ENCODE data around the gene CLPSL2.
"Not testable (repeated sequence)": the region's sequence is repeated elsewhere in the genome, so short reads cannot be mapped to it uniquely, and the experiment has no call there.

The CLPSL2 gene

DNA sequence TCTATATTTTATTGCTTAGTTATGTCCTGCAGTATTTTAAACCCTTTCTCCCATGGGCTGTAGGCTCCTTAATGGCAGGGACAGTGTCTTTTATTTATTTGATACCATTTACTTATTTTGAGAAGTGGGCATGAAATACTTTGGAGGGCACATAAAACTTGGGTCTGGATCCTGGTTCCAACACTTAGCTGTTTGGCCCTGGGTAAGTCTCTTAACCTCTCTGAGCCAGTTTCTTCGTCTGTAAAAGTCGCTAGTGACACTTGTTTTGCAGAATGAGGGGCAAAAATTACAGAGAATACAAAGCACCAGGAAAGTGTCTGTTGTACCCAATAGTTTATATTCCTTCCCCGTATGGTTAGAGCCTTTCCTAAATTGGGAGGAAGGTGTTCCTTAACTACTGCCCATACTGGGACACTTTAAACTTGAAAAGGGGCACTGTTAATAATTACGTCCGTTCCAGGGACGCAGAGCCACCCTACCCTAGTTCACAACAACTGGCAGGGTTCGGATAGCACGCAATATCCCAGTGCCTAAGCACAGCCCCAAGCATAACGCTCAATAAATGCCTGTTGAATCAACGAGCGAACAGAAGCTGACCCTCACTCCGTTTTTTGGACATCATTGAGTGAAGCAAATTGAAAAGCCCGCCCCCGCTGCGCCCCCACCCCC is 45.5 kb upstream of the CLPSL2 start:
- no peak for DNase-seq (ENCODE audit: low read depth)
- TF ChIP-seq, protein P1, sequence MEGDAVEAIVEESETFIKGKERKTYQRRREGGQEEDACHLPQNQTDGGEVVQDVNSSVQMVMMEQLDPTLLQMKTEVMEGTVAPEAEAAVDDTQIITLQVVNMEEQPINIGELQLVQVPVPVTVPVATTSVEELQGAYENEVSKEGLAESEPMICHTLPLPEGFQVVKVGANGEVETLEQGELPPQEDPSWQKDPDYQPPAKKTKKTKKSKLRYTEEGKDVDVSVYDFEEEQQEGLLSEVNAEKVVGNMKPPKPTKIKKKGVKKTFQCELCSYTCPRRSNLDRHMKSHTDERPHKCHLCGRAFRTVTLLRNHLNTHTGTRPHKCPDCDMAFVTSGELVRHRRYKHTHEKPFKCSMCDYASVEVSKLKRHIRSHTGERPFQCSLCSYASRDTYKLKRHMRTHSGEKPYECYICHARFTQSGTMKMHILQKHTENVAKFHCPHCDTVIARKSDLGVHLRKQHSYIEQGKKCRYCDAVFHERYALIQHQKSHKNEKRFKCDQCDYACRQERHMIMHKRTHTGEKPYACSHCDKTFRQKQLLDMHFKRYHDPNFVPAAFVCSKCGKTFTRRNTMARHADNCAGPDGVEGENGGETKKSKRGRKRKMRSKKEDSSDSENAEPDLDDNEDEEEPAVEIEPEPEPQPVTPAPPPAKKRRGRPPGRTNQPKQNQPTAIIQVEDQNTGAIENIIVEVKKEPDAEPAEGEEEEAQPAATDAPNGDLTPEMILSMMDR (conservative IDR thresholded peaks at IDR 0.05; ENCODE audit: low read length) = no peak
- H3K4me3 ChIP-seq (ENCODE audit: low read length) = peak overlapping the region; percentile 64

DNA sequence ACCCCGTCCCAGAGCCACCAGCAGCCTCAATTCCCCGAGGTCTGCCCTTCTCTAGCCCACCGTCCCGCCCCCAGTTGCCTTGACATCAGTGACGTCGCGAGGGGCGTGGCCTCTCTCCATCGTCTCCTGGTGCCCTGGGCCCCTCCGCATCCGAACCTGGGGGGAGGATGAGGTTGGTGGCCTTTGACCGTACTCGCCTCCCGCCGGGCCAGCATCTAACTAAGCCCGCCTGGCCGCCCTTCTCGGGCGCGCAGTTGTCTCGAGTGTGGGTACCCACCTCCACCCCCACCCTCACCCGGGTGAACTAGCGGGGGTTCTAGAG is 45.0 kb upstream of the CLPSL2 start:
- DNase-seq (ENCODE audit: low read depth) = peak; percentile 64
- TF ChIP-seq, protein P1 (conservative IDR thresholded peaks at IDR 0.05; ENCODE audit: low read length) = no peak
- H3K4me3 ChIP-seq (ENCODE audit: low read length) = peak overlapping the region; percentile 64

DNA sequence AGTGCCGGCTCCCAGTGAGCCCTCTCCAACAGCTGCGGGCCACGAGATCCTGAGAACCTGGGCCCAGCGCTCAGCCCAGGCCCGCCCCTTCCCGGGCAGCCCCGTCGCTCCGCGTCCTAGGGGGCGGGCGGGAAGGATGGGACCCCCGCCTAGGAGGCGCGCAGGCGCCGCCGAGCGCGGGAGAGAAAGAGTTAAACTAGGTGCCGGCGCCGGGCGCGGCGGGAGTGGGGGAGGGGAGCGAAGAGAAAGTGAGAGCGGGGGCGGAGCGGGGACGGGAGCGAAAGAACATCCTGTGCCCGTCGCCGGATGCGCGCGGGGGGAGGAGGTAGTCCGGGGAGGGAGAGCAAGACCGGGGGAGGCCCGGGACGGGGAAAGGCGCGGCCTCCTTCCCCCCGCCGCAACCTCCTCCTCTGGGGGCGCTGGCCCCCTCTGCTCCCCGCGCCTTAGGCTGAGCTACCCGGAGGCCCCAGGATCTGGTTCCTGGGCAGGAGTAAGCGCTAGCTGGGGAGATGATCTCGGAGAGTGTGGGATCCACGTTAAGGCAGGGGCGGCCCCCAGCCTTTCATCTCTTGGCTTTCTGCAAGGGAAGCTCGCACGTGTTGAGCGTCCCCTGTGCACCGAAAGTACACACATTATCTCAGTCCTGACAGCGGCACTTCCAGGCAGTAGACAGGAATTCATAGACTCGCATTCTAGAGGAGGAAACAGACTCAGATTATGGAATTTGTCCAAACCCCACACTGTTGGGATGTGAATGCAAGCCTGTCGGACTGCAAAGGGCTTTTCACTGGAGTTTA is 44.5 kb upstream of the CLPSL2 start:
- peak; percentile 81 for DNase-seq (ENCODE audit: low read depth)
- TF ChIP-seq, protein P1 (conservative IDR thresholded peaks at IDR 0.05; ENCODE audit: low read length) = no peak
- peak overlapping the region; percentile 64 for H3K4me3 ChIP-seq (ENCODE audit: low read length)

DNA sequence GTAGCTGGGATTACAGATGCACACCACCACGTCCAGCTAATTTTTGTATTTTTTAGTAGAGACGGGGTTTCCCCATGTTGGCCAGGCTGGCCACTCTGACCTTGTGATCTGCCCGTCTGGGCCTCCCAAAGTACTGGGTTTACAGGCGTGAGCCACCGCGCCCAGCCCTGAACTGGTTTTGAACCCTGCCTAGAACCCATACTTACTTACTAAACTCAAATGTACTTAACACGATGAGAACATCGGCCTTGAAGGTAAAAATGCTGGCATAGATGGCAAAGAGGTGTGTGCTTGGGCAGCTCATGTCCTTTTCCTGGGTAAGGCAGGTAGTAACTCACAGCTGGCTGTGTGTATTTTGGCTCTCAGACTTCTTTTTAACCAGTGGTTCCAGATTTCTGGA is 42.8 kb upstream of the CLPSL2 start:
- TF ChIP-seq, protein P1 (conservative IDR thresholded peaks at IDR 0.05; ENCODE audit: low read length) = no peak
- DNase-seq (ENCODE audit: low read depth) = no peak
- H3K4me3 ChIP-seq (ENCODE audit: low read length) = no peak overlapping the region

DNA sequence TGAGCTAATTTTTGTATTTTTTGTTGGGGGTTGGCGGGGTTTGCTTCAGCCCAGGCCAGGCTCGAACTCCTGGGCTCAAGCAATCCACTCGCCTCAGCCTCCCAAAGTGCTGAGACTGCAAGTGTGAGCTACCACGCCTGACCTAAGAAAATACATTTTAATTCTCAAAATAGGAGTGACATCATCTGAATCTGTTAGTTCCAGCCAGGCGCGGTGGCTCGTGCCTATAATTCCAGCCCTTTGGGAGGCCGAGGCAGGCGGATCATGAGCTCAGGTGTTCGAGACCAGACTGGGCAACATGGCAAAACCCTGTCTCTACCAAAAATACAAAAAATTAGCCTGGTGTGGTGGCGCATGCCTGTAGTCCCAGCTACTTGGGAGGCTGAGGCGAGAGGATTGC is 42.1 kb upstream of the CLPSL2 start:
- H3K4me3 ChIP-seq (ENCODE audit: low read length); DNase-seq (ENCODE audit: low read depth): not testable (repeated sequence)

DNA sequence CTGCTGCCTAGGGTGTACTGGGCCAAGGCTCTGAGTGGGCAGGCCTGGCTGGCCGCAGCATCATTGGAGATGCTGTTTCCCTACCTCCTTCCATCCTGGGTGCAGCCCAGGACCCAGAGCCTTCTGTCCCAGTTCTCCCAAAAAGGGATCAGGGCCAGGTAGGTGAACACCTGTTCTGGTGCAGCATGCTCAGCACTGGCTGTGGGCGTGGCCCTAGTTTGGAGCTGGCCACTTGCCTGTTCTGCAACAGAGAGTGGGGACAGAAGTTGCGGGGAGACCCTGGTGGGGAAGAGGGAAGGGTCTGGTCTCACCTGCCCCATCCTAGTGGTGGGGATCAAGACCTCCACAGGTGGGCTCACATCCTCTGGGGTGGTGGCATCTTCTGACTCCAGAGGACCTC is 40.9 kb upstream of the CLPSL2 start:
- H3K4me3 ChIP-seq (ENCODE audit: low read length) = no peak overlapping the region
- no peak for DNase-seq (ENCODE audit: low read depth)
- TF ChIP-seq, protein P1 (conservative IDR thresholded peaks at IDR 0.05; ENCODE audit: low read length) = no peak

DNA sequence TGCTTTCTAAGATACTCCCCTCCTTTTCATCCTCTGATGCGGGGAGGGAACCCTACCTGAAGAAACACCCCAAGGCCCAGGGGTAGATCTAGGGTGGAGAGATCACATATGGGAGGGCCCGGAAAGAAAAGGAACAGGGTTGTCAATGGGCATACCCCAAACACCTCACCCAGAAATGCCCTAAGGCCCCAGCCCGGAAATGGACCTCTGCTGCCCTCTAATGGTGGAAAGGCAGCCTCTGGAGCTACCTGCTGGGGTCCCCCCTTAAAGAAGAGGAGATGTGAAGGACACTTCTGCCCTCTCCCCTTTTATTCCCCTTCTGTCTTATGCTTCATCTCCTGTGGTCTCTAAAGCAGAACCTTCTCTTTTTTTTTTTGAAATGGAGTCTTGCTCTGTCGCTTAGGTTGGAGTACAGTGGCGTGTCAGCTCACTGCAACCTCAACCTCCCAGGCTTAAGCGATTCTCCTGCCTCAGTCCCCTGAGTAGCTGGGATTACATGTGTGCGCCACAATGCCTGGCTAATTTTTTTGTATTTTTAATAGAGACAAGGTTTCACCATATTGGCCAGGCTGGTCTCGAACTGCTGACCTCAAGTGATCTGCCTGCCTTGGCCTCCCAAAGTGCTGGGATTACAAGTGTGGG is 40.0 kb upstream of the CLPSL2 start:
- peak; percentile 39 for DNase-seq (ENCODE audit: low read depth)
- H3K4me3 ChIP-seq (ENCODE audit: low read length) = no peak overlapping the region
- TF ChIP-seq, protein P1 (conservative IDR thresholded peaks at IDR 0.05; ENCODE audit: low read length) = peak; percentile 91
